ENCODE results near the gene TNFSF13B. TPM values are rescaled to one million over a fixed set of nuclear protein-coding genes. Genes with fewer than 3 reads are reported as not detected.
"Not testable (repeated sequence)": the region's sequence is repeated elsewhere in the genome, so short reads cannot be mapped to it uniquely, and the experiment has no call there.

Gene TNFSF13B
- polyA plus RNA-seq, 4 donors = 1.2 to 3.0 (median 2.1) TPM

DNA sequence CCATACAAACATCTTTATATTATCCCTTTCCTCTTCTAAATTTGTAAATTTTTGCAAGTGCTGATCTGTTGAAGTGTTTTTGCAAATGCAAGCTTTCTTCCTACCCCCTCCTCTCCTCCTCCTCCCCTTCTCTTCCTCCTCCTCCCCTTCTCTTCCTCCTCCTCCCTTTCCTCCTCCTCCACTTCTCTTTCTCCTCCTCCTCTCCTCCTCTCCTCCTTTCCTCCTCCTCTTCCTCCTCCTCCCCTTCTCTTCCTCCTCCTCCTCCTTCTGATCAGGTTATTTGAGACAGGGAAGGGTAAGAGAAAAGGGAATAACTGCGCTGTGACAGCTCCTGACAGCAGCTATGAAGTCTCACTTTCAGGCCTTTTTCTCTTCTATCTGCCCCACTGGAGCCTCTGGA lies 8.9 kb downstream of the TNFSF13B start:
- DNase-seq (ENCODE audit: low read depth in 4 of 4, low spot score in 2 of 4) = no peak

DNA sequence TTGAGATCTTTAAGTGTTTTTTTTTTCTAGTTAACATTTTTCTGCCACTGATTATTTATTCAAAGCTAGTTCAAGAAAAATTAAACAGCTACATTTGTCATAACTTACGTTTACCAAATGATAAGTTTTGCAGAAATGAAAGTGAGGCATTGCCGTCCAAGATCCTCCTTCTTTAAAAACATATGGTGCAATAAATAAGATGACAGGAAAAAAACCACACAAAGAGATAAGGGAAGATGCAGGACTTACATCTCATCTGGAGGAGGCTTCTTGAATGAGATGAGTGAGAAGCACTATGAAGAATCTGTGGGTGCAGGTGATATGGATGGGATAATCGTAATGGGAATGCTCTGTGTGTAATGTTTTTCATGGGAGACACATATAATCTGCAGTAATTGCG lies 12.4 kb downstream of the TNFSF13B start:
- no peak for DNase-seq (ENCODE audit: low read depth in 4 of 4, low spot score in 2 of 4)

DNA sequence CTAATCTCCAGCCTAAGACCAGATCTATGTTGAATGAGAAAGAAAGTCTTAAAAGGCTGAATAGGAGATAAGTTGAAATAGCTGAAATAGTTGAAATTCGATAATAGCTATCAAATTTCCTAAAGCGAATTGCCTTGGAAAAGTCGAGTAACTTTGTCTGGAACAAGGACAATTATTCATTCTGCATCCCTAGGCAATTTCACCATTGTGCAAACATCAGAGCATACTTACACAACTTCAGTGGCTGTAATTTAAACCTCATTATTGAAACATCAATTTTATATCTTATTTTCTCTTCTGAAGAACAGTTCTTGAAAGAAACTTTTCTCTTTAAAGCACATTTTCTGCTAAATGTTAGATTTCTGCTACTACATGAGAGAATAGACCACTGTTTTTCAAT lies 13.6 kb downstream of the TNFSF13B start:
- no peak for DNase-seq (ENCODE audit: low read depth in 4 of 4, low spot score in 2 of 4)

DNA sequence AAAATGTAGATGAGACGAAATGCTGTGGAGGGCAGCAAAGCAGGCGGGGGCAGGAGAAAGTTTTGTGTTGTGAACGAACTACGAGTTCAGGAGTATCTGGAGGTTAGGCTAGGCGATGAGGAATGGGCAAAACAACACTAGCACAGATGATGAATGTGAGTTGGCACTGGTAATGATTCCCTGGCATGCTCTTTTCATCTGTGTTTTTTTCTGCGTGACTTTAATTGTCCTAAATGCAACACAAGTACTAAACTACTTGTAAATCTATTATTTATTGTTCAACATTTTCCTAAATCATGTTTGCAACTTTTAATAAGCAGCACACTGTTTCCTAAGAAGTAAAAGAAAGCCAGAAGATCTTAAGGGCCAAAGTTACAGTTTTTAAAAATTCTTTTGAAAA lies 19.2 kb downstream of the TNFSF13B start:
- no peak for DNase-seq (ENCODE audit: low read depth in 4 of 4, low spot score in 2 of 4)

DNA sequence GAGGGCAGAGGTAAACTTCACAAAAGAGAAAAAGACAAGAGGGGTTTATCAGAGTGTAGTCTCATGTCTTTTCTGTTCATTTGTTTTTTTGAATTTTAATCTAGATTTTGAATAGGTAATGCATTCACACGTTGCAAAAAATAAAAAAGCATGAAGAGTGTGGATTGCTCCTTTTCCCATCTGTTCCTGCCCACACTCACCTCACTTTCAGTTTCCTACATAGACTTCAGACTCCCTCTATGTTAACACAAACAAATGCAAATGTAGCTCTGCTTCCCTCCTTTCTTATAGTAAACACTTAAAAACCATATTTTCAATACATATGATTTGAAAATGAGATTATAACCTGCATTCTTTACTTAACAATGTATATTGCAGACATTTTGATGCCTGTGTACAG lies 20.3 kb downstream of the TNFSF13B start:
- DNase-seq (ENCODE audit: low read depth in 4 of 4, low spot score in 2 of 4) = no peak

DNA sequence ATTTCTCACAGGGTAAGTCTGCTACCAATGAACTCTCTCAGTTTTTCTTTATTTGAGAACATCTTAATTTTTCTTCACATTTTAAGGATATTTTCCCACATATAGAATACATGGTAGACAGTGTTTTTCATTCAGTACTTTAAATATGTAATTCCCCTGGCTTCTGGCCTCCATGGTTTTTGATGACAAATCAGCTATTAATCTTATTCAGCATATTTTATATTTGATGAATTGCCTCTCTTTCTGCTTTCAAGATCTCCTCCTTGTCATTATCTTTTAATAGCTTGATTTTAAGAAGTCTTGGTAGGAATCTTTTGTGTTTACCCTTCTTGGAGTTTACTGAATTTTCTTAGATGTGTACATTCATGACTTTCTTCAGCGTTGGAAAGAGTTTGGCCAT lies 27.6 kb downstream of the TNFSF13B start:
- DNase-seq (ENCODE audit: low read depth in 4 of 4, low spot score in 2 of 4) = no peak

DNA sequence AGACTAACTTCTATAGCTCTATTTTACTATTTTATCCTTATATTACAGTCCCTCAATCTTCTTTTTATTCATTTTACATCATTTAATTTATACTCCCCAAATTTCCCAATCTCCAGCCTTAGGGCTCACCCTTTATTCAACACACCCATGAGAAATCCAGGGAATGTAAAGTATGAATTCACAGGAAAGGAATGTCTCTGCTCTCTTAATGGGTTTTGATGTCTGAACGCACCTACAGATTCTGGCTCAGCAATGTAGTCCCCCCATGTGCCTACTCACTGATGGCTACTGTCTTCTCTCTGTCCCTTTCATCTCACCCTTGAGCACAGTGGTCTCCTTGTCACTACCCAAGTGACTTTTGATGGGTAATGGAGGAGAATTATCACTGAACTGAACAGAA lies 32.8 kb downstream of the TNFSF13B start:
- no peak for DNase-seq (ENCODE audit: low read depth in 4 of 4, low spot score in 2 of 4)

DNA sequence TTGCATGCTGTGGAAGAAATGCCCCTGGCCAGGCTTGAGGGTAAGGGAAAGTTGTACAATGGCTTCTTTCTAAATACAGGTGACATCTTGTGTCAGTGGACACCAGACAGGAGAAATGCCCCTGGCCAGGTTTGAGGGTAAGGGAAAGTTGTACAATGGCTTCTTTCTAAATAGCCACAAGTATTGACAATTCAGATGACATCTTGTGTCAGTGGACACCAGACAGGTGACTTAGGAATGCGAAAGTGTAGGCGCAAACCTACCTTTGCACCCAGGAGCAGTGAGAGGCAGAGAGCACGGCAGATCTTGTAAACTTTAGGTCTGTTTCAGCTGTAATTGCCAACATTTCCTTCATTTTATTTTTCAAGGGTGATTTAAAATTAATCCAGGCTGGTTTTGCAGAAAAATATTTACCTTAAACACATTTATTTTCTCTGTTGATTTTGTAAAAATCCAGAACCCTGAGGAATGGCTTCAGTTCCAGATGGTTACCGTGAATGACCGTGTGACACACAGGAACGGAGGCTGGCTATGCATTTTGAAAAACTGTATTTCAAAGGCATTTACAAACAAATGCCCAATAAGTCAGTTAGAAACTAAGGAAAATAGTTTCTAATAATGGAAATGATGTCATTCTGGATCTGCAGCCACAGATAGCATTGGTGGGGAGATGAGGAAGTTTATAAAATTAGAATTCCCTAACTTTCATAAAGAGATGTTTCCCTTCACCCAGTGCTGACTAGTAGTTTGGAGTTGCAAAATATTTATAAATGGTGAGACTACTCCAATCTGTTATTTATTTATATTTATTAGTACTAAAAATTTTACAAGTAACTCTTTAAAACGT lies 34.9 kb downstream of the TNFSF13B start:
- no peak for DNase-seq (ENCODE audit: low read depth in 4 of 4, low spot score in 2 of 4)

DNA sequence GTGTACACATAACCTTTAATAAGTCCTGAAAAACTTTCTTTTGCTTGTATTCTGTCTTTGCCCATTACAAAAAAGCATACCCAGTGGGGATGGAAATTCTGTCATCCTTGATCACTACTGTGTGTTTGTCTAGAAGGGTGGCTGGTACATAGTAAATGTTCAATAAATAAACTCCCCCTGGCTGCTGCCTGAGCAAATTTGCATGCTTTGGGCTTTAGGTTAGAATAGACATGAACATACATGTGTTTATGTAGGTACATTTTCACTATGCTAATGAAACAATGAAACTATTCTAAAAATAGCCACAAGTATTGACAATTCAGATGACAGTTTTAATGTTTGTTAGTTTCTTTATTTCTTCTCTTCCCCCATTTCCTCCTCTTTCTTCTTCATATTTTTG lies 36.1 kb downstream of the TNFSF13B start:
- DNase-seq (ENCODE audit: low read depth in 4 of 4, low spot score in 2 of 4) = no peak

DNA sequence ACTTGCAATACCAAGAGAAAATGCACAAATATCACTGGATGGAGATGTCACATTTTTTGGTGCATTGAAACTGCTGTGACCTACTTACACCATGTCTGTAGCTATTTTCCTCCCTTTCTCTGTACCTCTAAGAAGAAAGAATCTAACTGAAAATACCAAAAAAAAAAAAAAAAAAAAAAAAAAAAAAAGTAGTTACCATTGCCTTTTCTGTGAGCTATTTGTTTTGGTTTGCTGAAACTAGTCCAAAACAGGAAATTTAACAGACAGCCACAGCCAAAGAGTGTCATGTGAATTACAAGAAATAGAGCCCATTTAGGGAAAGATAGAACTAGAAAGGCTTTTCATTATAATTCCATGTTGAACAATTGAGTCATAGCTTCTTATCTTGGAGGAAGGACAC lies 37.3 kb downstream of the TNFSF13B start:
- no peak for DNase-seq (ENCODE audit: low read depth in 4 of 4, low spot score in 2 of 4)

DNA sequence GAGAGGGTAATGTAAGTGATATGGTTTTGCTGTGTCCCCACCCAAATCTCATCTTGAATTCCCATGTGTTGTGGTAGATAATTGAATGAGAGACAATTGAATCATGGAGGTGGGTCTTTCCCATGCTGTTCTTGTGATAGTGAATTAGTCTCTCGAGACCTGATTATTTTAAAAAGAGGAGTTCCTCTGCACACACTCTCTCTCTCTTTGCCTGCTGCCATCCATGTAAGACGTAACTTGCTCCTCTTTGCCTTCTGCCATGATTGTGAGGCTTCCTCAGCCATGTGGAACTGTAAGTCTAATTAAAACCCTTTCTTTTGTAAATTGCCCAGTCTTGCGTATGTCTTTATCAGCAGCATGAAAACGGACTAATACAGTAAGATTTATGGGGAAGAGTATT lies 42.1 kb downstream of the TNFSF13B start:
- DNase-seq (ENCODE audit: low read depth in 4 of 4, low spot score in 2 of 4) = not testable (repeated sequence)

DNA sequence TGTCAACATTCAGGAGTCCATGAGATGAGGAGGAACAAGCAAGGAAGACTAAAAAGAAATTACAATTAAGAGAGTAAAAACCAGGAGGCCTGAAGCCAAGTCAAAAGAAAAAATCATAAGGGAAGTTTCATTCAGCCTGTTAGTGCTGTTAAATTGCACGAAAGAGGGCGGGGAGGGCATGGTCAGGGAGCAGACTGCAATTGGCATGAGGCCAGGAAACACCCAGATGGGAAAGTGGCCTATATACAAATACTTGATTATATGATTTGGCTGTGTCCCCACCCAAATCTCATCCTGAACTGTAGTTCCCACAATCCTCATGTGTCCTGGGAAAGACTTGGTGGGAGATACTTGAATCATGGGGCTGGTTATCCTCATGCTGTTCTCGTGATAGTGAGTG lies 43.9 kb downstream of the TNFSF13B start:
- DNase-seq (ENCODE audit: low read depth in 4 of 4, low spot score in 2 of 4) = no peak

DNA sequence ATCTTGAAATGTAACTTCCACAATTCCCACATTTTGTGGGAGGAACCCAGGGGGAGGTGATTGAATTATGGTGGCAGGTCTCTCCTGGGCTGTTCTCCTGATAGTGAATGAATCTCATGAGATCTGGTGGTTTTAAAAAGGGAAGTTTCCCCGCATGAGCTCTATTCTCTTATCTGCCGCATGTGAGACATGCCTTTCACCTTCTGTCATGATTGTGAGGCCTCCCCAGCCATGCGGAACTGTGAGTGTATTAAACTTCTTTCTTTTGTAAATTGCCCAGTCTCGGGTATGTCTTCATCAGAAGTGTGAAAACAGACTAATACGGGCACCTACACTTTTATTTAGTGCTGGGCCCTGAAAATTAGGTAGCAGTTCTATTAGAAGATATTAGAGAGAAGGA lies 45.8 kb downstream of the TNFSF13B start:
- DNase-seq (ENCODE audit: low read depth in 4 of 4, low spot score in 2 of 4) = no peak

DNA sequence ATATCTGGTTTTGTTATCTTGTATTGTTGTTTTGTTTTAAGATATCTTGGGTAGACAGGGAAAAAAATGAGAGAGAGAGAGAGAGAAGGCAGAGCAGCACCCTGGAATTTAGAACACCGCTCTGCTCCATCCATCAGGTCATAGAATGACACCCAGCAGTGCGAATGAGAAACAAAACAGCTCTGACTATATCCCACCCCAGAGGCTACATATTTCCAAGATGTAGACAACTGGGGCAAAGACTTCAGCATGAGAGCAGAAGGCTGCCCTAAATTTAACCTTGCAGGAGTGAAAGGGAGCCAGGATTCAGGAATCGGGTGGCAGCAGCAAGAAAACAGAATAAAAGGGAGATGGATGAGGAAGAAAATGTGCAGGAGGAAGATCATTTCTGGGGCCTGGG lies 46.5 kb downstream of the TNFSF13B start:
- no peak for DNase-seq (ENCODE audit: low read depth in 4 of 4, low spot score in 2 of 4)

DNA sequence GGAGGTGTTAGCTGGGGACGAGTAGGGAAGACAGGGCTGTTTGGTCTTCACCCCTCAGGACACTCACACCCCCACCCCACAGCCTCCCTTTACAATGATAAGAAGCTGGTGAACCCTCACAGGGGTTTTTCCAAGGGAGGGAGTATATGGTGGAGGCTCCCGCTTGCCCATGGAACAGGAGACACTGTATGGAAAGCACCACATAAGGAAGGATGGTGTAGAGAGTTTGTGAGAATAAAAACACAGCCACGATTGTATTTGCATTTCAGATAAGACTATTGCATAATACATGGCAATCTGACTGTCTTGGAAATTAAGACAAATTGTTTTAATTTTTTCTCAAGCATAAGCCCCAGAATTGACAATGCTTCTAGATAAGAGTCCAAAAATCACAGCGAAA lies 46.9 kb downstream of the TNFSF13B start:
- DNase-seq (ENCODE audit: low read depth in 4 of 4, low spot score in 2 of 4) = no peak

DNA sequence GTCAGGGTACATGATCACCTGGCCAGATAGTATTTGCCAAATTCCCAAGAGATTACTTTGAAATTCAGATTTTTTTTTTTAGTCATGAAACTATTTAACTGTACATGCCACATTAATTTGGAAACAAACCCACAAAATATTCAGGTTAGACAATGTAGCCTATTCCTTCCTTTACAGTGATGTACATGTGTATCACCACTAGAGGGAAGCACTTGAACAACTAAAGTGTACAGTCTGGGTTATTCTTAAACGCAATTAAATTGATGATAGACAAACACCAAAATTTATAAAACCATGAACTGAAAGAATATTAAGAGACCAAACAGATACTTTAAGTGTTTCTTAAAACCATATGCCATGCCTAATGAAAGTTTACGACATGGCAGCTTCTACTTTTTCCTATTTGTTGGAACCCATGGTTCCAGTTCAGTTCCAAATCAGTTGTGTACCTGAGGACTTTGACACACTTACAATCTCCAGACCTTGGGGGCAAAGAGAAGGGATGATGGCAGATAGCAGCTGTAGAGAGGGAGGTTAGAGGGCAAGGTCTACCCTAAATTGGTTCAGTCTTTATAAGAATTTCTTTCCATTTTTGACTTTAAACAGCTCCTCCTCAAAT lies 52.8 kb downstream of the TNFSF13B start:
- DNase-seq (ENCODE audit: low read depth in 4 of 4, low spot score in 2 of 4) = peak in 2 of 4 donors; percentile 19 to 40

DNA sequence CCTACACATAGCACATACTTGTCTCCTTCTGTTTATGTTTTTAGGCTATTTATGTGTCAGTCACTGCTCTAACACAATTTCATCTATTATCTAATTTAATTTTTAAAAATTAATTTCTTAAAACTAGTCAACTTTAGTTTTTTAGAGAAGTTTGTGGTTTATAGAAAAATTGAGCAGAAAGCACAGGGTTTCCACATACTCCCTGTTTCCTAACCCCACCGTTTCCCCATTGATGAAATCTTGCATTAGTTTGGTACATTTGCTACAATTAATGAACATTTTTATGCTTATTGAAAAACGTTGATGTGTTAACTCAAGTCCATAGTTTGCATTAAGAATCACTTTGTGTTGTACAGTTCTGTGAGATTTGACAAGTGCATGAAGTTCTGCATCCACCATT lies 53.5 kb downstream of the TNFSF13B start:
- DNase-seq (ENCODE audit: low read depth in 4 of 4, low spot score in 2 of 4) = no peak

DNA sequence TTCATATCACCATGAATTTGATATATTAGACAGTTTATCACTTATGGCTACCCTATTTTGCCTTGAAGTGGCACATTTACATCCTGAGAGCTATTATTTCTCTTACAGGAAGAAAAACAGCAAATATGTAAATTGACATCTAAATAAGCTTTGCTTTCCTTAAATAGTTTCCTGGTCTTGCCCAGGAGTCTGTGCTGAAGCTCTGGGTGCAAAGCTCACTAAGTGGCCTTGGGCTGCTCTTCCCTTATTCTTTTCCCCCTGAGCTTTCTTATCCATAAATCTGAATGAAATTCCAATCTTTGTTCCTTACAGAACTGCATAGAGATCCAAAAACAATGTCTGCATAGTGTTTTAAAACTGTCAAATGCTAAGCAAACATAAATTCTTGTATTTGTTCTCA lies 56.3 kb downstream of the TNFSF13B start:
- no peak for DNase-seq (ENCODE audit: low read depth in 4 of 4, low spot score in 2 of 4)

DNA sequence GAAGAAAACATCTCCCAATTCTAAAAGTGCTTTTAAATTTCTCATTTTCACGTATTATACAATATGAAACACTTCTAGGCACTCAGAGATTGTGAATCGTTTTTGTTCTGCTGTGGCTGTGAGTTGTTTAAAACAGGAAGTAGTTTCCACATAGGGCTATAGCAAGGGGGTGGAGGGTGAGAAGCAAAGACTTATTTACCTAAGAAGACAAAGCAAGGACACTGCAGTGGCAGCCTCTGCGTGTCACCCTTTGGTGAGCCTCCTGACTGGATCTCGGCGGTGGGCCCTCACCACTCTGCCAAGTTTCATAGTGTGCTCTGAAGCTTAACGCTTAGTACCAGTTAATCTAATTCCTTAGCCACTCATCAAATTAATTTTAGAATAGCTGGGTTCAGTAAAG lies 56.8 kb downstream of the TNFSF13B start:
- DNase-seq (ENCODE audit: low read depth in 4 of 4, low spot score in 2 of 4) = no peak

DNA sequence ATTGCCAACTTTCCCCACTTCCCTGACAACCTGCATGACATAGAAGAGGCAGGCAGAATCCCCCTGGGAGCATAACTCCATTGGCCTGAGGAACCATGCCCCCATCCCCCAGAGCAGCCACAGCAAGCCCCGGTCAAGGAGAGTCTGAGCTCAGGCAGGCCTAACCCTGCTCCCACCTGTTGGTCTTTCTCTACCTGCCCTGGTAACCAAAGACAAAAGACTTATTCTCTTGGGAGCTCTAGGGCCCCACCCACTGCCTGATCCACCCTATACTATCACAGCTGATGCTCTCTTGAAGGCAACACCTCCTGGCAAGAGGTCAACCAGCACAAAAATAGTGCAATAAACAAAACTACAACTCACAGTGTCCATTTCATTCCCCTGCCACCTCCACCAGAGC lies 59.3 kb downstream of the TNFSF13B start:
- DNase-seq (ENCODE audit: low read depth in 4 of 4, low spot score in 2 of 4) = no peak

DNA sequence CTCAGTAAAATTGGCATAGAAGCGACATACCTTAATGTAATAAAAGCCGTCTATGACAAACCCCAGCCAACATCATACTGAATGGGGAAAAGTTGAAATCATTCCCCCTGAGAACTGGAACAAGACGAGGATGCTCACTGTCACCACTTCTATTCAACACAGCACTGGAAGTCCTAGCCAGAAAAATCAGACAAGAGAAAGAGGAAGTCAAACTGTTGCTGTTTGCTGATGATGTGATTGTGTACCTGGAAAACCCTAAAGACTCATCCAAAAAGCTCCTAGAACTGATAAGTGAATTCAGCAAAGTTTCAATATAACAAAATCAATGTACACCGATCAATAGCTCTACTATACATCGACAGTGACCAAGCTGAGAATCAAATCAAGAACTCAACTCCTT lies 63.3 kb downstream of the TNFSF13B start:
- DNase-seq (ENCODE audit: low read depth in 4 of 4, low spot score in 2 of 4) = no peak

Measured in left renal cortex interstitium (tissue), 4 donors.